Sigmoid colon (tissue), 7 donors: ENCODE measurements around the gene MLLT3. TPM values are rescaled to one million over a fixed set of nuclear protein-coding genes. Genes with fewer than 3 reads are reported as not detected.

ENCODE experiments used
- DNase-seq: peaks from one replicate; pipeline ENCODE4 v3.0.0-alpha.2; 2019
- H3K27ac ChIP-seq, 4 donors: fragments of 200-600 bp; sonication (generic); one replicate each; pipeline ENCODE4 v1.5.1; 2016 to 2019; ENCODE audit warnings: mild to moderate bottlenecking in 1 of 4
- H3K27me3 ChIP-seq, 3 donors: fragments of 200-600 bp; sonication (generic); one replicate each; pipeline ENCODE4 v1.5.1; 2019; ENCODE audit warnings: mild to moderate bottlenecking in 1 of 3
- H3K36me3 ChIP-seq, 4 donors: fragments of 200-600 bp; sonication (generic); one replicate each; pipeline ENCODE4 v1.5.1; 2016 to 2019
- H3K4me1 ChIP-seq, 4 donors: fragments of 200-600 bp; sonication (generic); one replicate each; pipeline ENCODE4 v1.5.1; 2017 to 2019
- H3K4me3 ChIP-seq, 4 donors: fragments of 200-600 bp; sonication (generic); one replicate each; pipeline ENCODE4 v1.5.1; 2017 to 2019; ENCODE audit warnings: mild to moderate bottlenecking in 2 of 4, moderate library complexity in 1 of 4
- H3K9me3 ChIP-seq, 4 donors: fragments of 200-600 bp in 3 of 4; sonication (generic) in 3 of 4; one replicate each; pipeline versions ENCODE4 v1.5.1 to v1.6.1; 2013 to 2019
- EP300 ChIP-seq, 4 donors: sonication (generic); formaldehyde crosslinking; IDR thresholded peaks; one replicate each; pipeline ENCODE4 v1.6.1; 2017; ENCODE audit warnings: antibody characterized with exemption in 4 of 4
- POLR2A ChIP-seq, 2 donors: fragments of 450-650 bp; IDR thresholded peaks; one replicate each; pipeline ENCODE4 v1.6.1; 2016; ENCODE audit warnings: antibody characterized with exemption in 2 of 2, mild to moderate bottlenecking in 2 of 2, moderate library complexity in 2 of 2
- POLR2AphosphoS5 ChIP-seq, 4 donors: sonication (generic); formaldehyde crosslinking; IDR thresholded peaks; one replicate each; pipeline ENCODE4 v1.6.1; 2017; ENCODE audit warnings: antibody characterized with exemption in 4 of 4
- WGBS, 2 donors: extraction: QIAGEN DNeasy Blood & Tissue Kit; methylation state at CpG; one replicate each; pipeline ENCODE4 v1.1.7; 2013; 5-methylcytosine and 5-hydroxymethylcytosine counted together
- intact Hi-C: fragments of 100-400 bp; cut with DNase I; formaldehyde crosslinking; loops from one replicate; pipeline ENCODE4 v1.15.1; 2023
- polyA plus RNA-seq, 3 donors: library from polyadenylated mRNA; stranded (reverse); fragments of 200-250 nt; gene quantifications; one replicate each; pipeline ENCODE4 v1.2.3, GENCODE V29; 2013
- total RNA-seq, 4 donors: library from RNA; depleted of rRNA; stranded (reverse); fragments of >200 nt; gene quantifications; one replicate each; pipeline ENCODE4 v1.1.0, GENCODE V29; 2016
- TF ChIP-seq, protein P1 (sequence below), 4 experiments: fragments of 450-650 bp in 3 of 4; fragments of 200-600 bp in 1 of 4; IDR thresholded peaks; one replicate each; pipeline ENCODE4 v1.5.1; 2016 to 2019; ENCODE audit warnings: antibody characterized with exemption in 4 of 4, mild to moderate bottlenecking in 3 of 4, moderate library complexity in 2 of 4
- donor health status: healthy with polysubstance abuse.
- donor health status: Bipolar disorder and iron deficiency.
- donor health status: healthy.

MLLT3 gene
- total and polyA plus RNA-seq, 7 donors: 19.0 to 132 (median 25.0) TPM

DNA sequence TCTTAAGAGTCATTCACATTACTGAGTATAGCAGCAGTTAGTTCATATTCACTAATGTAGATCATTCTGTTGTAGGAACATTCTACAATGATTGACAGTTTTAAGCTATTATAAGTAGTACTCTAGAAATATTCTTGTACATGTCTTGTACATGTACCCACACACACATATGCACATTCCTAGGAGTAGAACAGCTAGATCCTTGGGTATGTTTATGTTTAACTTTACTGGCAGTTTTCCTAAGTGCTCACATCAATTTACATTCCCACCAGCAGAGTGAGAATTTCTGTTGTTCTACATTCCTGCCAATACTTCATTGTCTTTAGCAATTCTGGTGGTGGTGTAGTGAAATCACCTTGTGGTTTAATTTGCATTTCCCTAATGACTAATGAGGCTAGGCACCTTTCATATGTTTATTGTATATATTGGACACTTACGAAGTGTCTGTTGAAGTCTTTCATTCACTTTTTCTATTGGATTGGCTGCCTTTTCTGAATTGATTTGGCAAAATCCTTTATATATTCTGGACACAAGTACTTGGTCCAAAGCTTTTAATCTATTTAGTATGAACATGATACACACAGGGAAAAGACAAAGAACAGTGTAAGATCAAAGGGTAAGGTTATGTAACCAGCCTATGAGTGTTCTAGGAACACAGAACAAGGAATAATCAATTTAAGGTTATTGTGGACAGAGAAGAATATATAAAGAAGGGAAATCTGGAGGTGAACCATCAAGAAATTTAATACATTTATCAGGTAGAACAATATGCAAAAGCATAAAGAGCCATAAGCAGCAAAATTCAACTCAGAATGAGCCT, 95.6 kb downstream of the MLLT3 start:
- Histone ChIP-seq H3K27ac (no peak overlapping the region), H3K9me3 (no peaks in the 10 kb centered on the region), H3K4me3 (no peak overlapping the region), H3K4me1 (peaks cover 0 to 19% (median 11%) of the 10 kb centered on the region in 4 donors), H3K36me3 (no peaks in the 10 kb centered on the region), H3K27me3 (no peaks in the 10 kb centered on the region)
- intact Hi-C loops: loop anchor here (5.0 kb wide), 1 partner anchor 36 kb away; no protein-coding TSS in a partner anchor
- DNase-seq: no peak
- TF ChIP-seq POLR2A (IDR thresholded peaks at IDR 0.05): no peak
- no peak for TF ChIP-seq POLR2AphosphoS5 (IDR thresholded peaks at IDR 0.05)
- TF ChIP-seq, protein P1, sequence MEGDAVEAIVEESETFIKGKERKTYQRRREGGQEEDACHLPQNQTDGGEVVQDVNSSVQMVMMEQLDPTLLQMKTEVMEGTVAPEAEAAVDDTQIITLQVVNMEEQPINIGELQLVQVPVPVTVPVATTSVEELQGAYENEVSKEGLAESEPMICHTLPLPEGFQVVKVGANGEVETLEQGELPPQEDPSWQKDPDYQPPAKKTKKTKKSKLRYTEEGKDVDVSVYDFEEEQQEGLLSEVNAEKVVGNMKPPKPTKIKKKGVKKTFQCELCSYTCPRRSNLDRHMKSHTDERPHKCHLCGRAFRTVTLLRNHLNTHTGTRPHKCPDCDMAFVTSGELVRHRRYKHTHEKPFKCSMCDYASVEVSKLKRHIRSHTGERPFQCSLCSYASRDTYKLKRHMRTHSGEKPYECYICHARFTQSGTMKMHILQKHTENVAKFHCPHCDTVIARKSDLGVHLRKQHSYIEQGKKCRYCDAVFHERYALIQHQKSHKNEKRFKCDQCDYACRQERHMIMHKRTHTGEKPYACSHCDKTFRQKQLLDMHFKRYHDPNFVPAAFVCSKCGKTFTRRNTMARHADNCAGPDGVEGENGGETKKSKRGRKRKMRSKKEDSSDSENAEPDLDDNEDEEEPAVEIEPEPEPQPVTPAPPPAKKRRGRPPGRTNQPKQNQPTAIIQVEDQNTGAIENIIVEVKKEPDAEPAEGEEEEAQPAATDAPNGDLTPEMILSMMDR (IDR thresholded peaks at IDR 0.05): peak in 1 of 4 experiments; percentile 17
- 73 to 75% methylated on average over 1 of the region's 1 CpG for WGBS, 2 donors

DNA sequence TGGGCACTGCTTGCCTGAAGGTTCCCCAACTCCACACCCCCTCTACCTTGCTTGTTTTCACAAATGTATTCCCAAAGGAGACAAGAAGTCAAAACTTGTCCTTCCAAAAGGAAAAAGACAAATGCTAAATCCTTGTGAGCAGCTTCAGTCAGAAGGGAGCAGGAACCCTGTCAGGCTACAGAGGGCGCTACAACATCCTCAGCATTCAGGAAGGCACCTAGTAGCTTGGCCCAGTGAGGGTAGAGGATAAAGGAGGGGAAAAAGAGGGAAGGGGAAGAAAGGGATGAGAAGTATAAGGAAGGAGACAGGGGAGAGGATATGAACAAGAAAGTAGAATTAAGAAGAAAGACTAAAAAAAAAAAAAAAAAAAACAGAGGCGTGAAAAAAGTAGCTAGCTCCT, 97.5 kb downstream of the MLLT3 start:
- intact Hi-C loops: loop anchor here (5.0 kb wide), 1 partner anchor 38 kb away; no protein-coding TSS in a partner anchor
- H3K27ac ChIP-seq: no peak overlapping the region
- peaks cover 0 to 19% (median 13%) of the 10 kb centered on the region in 4 donors for H3K4me1 ChIP-seq
- no peaks in the 10 kb centered on the region for H3K9me3 ChIP-seq
- H3K27me3 ChIP-seq: no peaks in the 10 kb centered on the region
- H3K4me3 ChIP-seq: no peak overlapping the region
- TF ChIP-seq EP300 (IDR thresholded peaks at IDR 0.05): no peak
- no peak for TF ChIP-seq POLR2AphosphoS5 (IDR thresholded peaks at IDR 0.05)
- no peak for TF ChIP-seq POLR2A (IDR thresholded peaks at IDR 0.05)
- TF ChIP-seq, protein P1 (IDR thresholded peaks at IDR 0.05): no peak
- WGBS, 2 donors: 83 to 93% methylated on average over 2 of the region's 2 CpGs
- DNase-seq: no peak
- no peaks in the 10 kb centered on the region for H3K36me3 ChIP-seq

DNA sequence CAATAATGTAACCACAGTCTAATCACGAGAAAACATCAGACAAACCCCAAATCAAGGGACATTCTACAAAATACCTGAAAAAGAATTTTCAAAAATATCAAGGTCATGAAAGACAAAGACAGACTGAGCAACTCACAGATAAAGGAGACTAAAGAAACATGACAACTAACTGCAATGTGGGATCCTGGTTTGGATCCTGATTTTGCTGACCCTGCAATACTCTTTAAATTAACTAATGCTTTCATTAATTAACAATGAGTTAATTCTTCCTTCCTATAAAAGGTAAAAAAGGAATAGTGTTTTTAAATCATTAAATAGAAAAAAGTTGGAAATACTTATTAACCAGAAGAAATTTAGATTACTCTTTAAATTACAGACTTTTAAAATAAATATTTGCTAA, 103.6 kb downstream of the MLLT3 start:
- 93 to 94% methylated on average over 1 of the region's 1 CpG for WGBS, 2 donors
- TF ChIP-seq POLR2AphosphoS5 (IDR thresholded peaks at IDR 0.05) (no peak), POLR2A (IDR thresholded peaks at IDR 0.05) (no peak)
- TF ChIP-seq, protein P1 (IDR thresholded peaks at IDR 0.05): no peak
- peaks cover 0 to 11% (median 4%) of the 10 kb centered on the region in 4 donors for H3K4me1 ChIP-seq
- no peaks in the 10 kb centered on the region for H3K36me3 ChIP-seq
- no peaks in the 10 kb centered on the region for H3K9me3 ChIP-seq
- no peak overlapping the region for H3K27ac ChIP-seq
- no peak for DNase-seq
- no peak overlapping the region for H3K4me3 ChIP-seq
- intact Hi-C loops: no loop called here
- no peaks in the 10 kb centered on the region for H3K27me3 ChIP-seq

DNA sequence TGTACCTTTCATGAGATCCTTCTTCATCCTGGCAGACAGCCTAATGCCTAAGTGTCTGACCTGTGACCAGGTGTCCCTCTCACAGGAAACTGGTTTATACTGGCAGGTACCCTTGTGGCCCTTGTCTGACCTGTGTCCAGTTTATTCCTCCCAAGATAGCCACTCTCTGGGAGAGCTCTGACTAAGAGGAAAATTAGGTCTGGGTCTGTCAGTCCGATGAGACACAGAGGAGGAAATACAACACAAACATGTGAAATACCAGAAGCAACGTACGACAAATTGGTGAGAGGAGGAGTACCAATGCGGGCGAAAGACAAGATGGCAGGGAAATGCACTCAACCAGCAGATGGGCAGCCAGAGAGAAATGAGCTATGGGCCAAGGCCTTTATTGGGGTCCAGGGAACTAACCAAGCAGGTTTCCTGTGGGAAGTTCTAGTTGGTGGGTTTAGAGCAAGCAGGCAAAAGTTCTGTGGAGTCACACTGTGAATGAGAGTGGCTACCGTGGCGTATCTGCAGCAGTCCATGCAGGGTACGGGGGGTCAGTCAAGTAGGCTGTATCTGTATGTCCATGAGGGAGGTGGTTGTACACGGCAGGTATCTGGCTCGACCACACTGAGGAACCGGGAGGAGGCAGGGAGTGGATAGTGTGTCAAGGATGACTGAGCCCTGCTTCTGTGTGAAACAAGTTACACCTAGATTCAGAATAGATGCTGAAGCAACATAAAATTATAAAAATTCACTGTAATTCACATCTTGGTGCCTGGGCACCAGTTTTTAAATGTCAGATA, 109.0 kb downstream of the MLLT3 start:
- no peaks in the 10 kb centered on the region for H3K36me3 ChIP-seq
- H3K4me1 ChIP-seq: peaks cover 0 to 34% (median 19%) of the 10 kb centered on the region in 4 donors
- H3K27ac ChIP-seq: peak overlapping the region in 1 of 4 donors; percentile 56
- H3K9me3 ChIP-seq: no peaks in the 10 kb centered on the region
- intact Hi-C loops: no loop called here
- WGBS, 2 donors: 88 to 90% methylated on average over 11 of the region's 11 CpGs
- no peaks in the 10 kb centered on the region for H3K27me3 ChIP-seq
- no peak for DNase-seq
- no peak overlapping the region for H3K4me3 ChIP-seq
- no peak for TF ChIP-seq POLR2AphosphoS5 (IDR thresholded peaks at IDR 0.05)

DNA sequence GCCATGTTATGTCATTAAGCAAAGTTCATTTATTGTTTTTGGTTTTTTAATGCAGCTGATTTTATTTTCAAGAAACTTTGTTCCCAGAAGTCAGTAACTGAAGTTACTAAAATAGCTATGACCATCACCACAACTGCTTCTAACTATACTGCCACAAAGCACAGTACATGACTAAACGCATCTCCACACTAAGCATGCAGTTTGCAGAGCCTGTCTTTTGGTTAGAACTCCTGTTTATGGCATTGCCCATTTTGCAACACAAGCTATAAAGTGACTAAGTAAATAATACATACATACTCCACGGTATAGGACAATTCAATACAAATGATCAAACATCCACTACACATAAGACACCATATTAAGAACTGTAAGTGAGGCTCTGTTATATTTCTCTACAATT, 109.7 kb downstream of the MLLT3 start:
- Histone ChIP-seq H3K9me3 (no peaks in the 10 kb centered on the region), H3K4me1 (peaks cover 0 to 41% (median 24%) of the 10 kb centered on the region in 4 donors), H3K27me3 (no peaks in the 10 kb centered on the region), H3K4me3 (no peak overlapping the region), H3K27ac (peak overlapping the region in 2 of 4 donors; percentile 33 to 56), H3K36me3 (no peaks in the 10 kb centered on the region)
- intact Hi-C loops: no loop called here
- TF ChIP-seq POLR2AphosphoS5 (IDR thresholded peaks at IDR 0.05): no peak
- no peak for TF ChIP-seq EP300 (IDR thresholded peaks at IDR 0.05)
- TF ChIP-seq, protein P1 (IDR thresholded peaks at IDR 0.05): no peak
- no peak for TF ChIP-seq POLR2A (IDR thresholded peaks at IDR 0.05)
- DNase-seq: no peak
- 8 to 52% methylated on average over 2 of the region's 2 CpGs for WGBS, 2 donors
